GM12801 (cell line): Measurements from ENCODE around the gene PRR23E.

Experiments used
- TF ChIP-seq, protein P1 (sequence below): IDR thresholded peaks from one replicate; pipeline ENCODE4 v1.5.1; 2011; ENCODE audit warnings: control low read depth; ENCODE audit not compliant: insufficient read length; ENCODE audit errors: extremely low read depth

Gene PRR23E

DNA sequence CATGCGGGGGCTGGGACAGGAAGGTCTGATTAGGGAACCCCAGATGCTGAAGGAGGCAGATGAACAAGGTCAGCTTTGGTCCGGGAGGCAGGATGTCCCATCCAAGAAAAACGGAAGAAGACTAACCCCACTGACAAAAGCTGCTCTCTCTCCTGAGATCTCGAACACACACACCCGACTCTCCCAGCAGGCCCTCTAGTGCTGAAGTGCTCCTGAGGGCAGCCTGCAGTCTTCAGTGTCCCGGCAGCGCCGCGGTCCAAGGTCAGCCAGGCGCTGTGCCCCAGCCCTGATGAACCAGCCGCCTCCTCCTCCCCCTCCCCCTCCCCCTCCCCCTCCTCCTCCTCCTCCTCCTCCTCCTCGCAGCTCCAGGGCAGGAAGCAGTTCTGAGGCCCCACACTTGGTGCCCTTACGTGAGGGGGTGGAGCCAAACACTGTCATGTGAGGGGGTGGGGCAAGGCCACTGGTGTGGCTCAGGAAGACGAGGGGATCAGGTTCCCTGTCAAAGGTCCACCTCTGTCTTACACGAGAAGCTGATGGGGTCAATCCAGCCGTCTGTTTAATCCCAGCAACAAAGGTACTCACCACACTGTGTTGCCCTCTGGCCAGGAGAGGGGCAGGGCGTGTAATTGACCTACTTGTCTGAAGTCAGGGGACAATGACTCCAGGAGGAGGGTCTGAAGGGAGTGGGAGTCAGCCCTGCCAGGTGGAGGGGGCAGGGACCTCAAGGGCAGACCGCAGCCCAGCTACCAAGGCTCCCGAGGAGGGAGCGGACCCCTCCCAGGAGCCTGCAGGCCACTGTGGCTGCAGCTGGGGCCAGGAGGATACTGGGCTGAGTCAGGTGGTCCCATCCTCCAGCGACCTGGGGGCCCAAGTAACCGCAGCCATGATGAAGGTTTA is 34.3 kb downstream of the PRR23E start:
- TF ChIP-seq, protein P1, sequence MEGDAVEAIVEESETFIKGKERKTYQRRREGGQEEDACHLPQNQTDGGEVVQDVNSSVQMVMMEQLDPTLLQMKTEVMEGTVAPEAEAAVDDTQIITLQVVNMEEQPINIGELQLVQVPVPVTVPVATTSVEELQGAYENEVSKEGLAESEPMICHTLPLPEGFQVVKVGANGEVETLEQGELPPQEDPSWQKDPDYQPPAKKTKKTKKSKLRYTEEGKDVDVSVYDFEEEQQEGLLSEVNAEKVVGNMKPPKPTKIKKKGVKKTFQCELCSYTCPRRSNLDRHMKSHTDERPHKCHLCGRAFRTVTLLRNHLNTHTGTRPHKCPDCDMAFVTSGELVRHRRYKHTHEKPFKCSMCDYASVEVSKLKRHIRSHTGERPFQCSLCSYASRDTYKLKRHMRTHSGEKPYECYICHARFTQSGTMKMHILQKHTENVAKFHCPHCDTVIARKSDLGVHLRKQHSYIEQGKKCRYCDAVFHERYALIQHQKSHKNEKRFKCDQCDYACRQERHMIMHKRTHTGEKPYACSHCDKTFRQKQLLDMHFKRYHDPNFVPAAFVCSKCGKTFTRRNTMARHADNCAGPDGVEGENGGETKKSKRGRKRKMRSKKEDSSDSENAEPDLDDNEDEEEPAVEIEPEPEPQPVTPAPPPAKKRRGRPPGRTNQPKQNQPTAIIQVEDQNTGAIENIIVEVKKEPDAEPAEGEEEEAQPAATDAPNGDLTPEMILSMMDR: no peak

DNA sequence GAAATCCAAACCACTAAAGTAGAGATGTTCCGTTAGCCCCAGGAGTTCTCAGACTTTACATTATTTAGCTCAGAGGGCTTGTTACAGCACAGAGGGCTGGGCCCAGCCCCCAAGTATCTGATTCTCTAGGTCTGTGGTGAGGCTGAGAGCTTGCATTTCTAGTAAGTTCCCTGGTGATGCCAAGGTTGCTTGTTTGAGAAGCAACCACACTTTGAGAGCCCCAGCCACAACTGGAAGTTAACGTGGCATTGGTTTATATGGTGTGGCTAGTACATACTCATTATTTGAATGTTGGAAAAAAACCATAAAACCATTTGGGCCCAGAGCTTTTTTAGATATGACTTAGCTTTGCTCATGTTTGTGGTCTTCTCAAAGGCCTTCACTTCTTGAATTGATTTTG is 35.9 kb downstream of the PRR23E start:
- TF ChIP-seq, protein P1: no peak

GRCh38 chr3:127233371-127233770 is 40.4 kb downstream of the PRR23E start:
- TF ChIP-seq, protein P1: no peak

- TF ChIP-seq, protein P1: no peak
Measured at GRCh38 chr3:127234778-127235177, 41.8 kb downstream of the PRR23E start.

- TF ChIP-seq, protein P1: no peak
Measured at GRCh38 chr3:127235706-127236105, 42.8 kb downstream of the PRR23E start.

GRCh38 chr3:127237835-127238234 is 44.9 kb downstream of the PRR23E start:
- TF ChIP-seq, protein P1: no peak

GRCh38 chr3:127238602-127239001 is 45.7 kb downstream of the PRR23E start:
- TF ChIP-seq, protein P1: no peak
